Measurements from ENCODE around the gene TMEM186. TPM values are rescaled to one million over a fixed set of nuclear protein-coding genes. Genes with fewer than 3 reads are reported as not detected.

Gene TMEM186
- 12.4 TPM for total RNA-seq (2021; ENCODE audit: unreplicated experiment)
- polyA plus RNA-seq (2012; ENCODE audit: insufficient read length): 9.1 TPM
- percentile 82 among the genes with signal in this experiment for Bru-seq, nascent RNA
- percentile 84 among the genes with signal in this experiment for BruChase-seq, experiment 1, labeled RNA remaining after a 2-hour chase
- percentile 66 among the genes with signal in this experiment for BruChase-seq, experiment 2, labeled RNA remaining after a 6-hour chase
- long read RNA-seq, transcript TMEM186-201 (2 exons, 1,448 nt): major isoform, 14 of 34 reads
- long read RNA-seq, partial matches to known transcripts: 0 of 34 reads
- long read RNA-seq, other reads (novel, unspliced or antisense): 20 of 34 reads

GRCh38 chr16:8797364-8798173, at the start of gene TMEM186, which contains the start of gene PMM2:
Gene TMEM186 (minus strand): TSS chr16:8797639. CDS start chr16:8797614, 25 bp downstream.
Gene PMM2 (plus strand): TSS chr16:8797839. CDS start chr16:8797883, 44 bp downstream.
- peaks cover 13% of the 10 kb centered on the region for H3K36me3 ChIP-seq (ENCODE audit: control insufficient read depth, insufficient read depth, low read length)
- H3K9me3 ChIP-seq (ENCODE audit: control insufficient read depth, insufficient read depth, low read depth, low read length): no peaks in the 10 kb centered on the region
- in situ Hi-C loops (cut with HindIII; ENCODE audit: low pct_unique_long_range_greater_than_20kb, low sequenced_read_pairs): no loop called here
- ChIA-PET CTCF (no interaction called here), POLR2A (interaction anchor here (0.5 kb wide), 1 partner anchor 51 kb away, joined by 3 read pairs; no protein-coding TSS in a partner anchor)
- peak; percentile 99 for ATAC-seq
- peaks cover 20% of the 10 kb centered on the region for H3K4me1 ChIP-seq (ENCODE audit: control insufficient read depth, insufficient read depth, low read length)
- TF ChIP-seq CTCF (IDR thresholded peaks at IDR 0.05) (no peak), REST (IDR thresholded peaks at IDR 0.05; ENCODE audit: insufficient read depth in 1 of 2, low read depth in 2 of 2, low read length in 1 of 2) (no peak), POLR2AphosphoS5 (IDR thresholded peaks at IDR 0.05; ENCODE audit: low read depth, low read length) (peak; percentile 96), SIN3A (IDR thresholded peaks at IDR 0.05; ENCODE audit: borderline replicate concordance, insufficient read depth, low read depth, low read length) (peak; percentile 99; the same call in 1 of the 2 replicates), TCF7L2 (IDR thresholded peaks at IDR 0.05; ENCODE audit: low read depth, low read length) (no peak)
- BruUV-seq (replicated peaks): no TSS peak
- peak within 1 kb of the TSS; percentile 94 to 99 for H3K4me3 ChIP-seq (ENCODE audit: low read depth in 2 of 2, low read length in 2 of 2)
- DNase-seq (ENCODE audit: low read depth, low spot score): peak; percentile 88
- H3K27ac ChIP-seq (ENCODE audit: low read length): peak within 1 kb of the TSS; percentile 98
- H3K27me3 ChIP-seq (ENCODE audit: control insufficient read depth, insufficient read depth, low read length): no peaks in the 10 kb centered on the region
- intact Hi-C loops (cut with micrococcal nuclease; ENCODE audit: unreplicated experiment): no loop called here

- CTCF ChIA-PET: no interaction called here
- in situ Hi-C loops (cut with HindIII; ENCODE audit: low pct_unique_long_range_greater_than_20kb, low sequenced_read_pairs): no loop called here
- DNase-seq (ENCODE audit: low read depth, low spot score): no peak
- no peaks in the 10 kb centered on the region for H3K27me3 ChIP-seq (ENCODE audit: control insufficient read depth, insufficient read depth, low read length)
- peaks cover 26% of the 10 kb centered on the region for H3K4me1 ChIP-seq (ENCODE audit: control insufficient read depth, insufficient read depth, low read length)
- no TSS peak for BruUV-seq (replicated peaks)
- H3K4me3 ChIP-seq (ENCODE audit: low read depth in 2 of 2, low read length in 2 of 2): no peak overlapping the region
- no peak overlapping the region for H3K27ac ChIP-seq (ENCODE audit: low read length)
- intact Hi-C loops (cut with micrococcal nuclease; ENCODE audit: unreplicated experiment): no loop called here
- ATAC-seq: no peak
- no peaks in the 10 kb centered on the region for H3K9me3 ChIP-seq (ENCODE audit: control insufficient read depth, insufficient read depth, low read depth, low read length)
- peaks cover 3% of the 10 kb centered on the region; the same call in 1 of the 2 replicates for H3K36me3 ChIP-seq (ENCODE audit: control insufficient read depth, insufficient read depth, low read length)
- POLR2A ChIA-PET: no interaction called here
- no peak for TF ChIP-seq POLR2AphosphoS5 (IDR thresholded peaks at IDR 0.05; ENCODE audit: low read depth, low read length)
- no peak for TF ChIP-seq CTCF (IDR thresholded peaks at IDR 0.05)
- no peak for TF ChIP-seq SIN3A (IDR thresholded peaks at IDR 0.05; ENCODE audit: borderline replicate concordance, insufficient read depth, low read depth, low read length)
- no peak for TF ChIP-seq TCF7L2 (IDR thresholded peaks at IDR 0.05; ENCODE audit: low read depth, low read length)
- TF ChIP-seq REST (IDR thresholded peaks at IDR 0.05; ENCODE audit: insufficient read depth in 1 of 2, low read depth in 2 of 2, low read length in 1 of 2): no peak
Measured at GRCh38 chr16:8847145-8847544, 49.7 kb upstream of the TMEM186 start.
